ENCODE data around the gene ARSJ.
"Not testable (repeated sequence)": the region's sequence is repeated elsewhere in the genome, so short reads cannot be mapped to it uniquely, and the experiment has no call there.

Gene ARSJ

GRCh38 chr4:113955411-113955810, 24.0 kb downstream of the ARSJ start:
- DNase-seq: no peak

GRCh38 chr4:113953888-113954287, 25.6 kb downstream of the ARSJ start:
- no peak for DNase-seq

GRCh38 chr4:113952452-113953029, 26.9 kb downstream of the ARSJ start:
- peak; percentile 74 for DNase-seq

- DNase-seq: peak; percentile 39
These were observed 28.2 kb downstream of the ARSJ start for GRCh38 chr4:113951263-113951662.

- DNase-seq: no peak
These were observed 29.2 kb downstream of the ARSJ start for GRCh38 chr4:113950207-113950606.

GRCh38 chr4:113947484-113947883, 32.0 kb downstream of the ARSJ start:
- no peak for DNase-seq

- DNase-seq: no peak
These were observed 33.5 kb downstream of the ARSJ start for GRCh38 chr4:113945906-113946305.

- no peak for DNase-seq
These were observed 35.6 kb downstream of the ARSJ start for GRCh38 chr4:113943863-113944262.

- DNase-seq: no peak
These were observed 36.4 kb downstream of the ARSJ start for GRCh38 chr4:113943085-113943484.

- DNase-seq: no peak
These were observed 37.6 kb downstream of the ARSJ start for GRCh38 chr4:113941836-113942235.

- DNase-seq: not testable (repeated sequence)
These were observed 39.3 kb downstream of the ARSJ start for GRCh38 chr4:113940103-113940502.

- DNase-seq: no peak
These were observed 44.3 kb downstream of the ARSJ start for GRCh38 chr4:113935190-113935589.

- DNase-seq: not testable (repeated sequence)
These were observed 54.7 kb downstream of the ARSJ start for GRCh38 chr4:113924706-113925105.

- DNase-seq: no peak
These were observed 58.2 kb downstream of the ARSJ start for GRCh38 chr4:113921089-113921794.

GRCh38 chr4:113919611-113920010, 59.8 kb downstream of the ARSJ start:
- DNase-seq: no peak

- no peak for DNase-seq
These were observed 60.3 kb downstream of the ARSJ start for GRCh38 chr4:113919145-113919544.

GRCh38 chr4:113908829-113909228, 70.6 kb downstream of the ARSJ start:
- DNase-seq: no peak

- DNase-seq: no peak
These were observed 71.9 kb downstream of the ARSJ start for GRCh38 chr4:113907559-113907958.

- no peak for DNase-seq
These were observed 74.1 kb downstream of the ARSJ start for GRCh38 chr4:113905301-113905700.

- DNase-seq: no peak
These were observed 74.6 kb downstream of the ARSJ start for GRCh38 chr4:113904877-113905276.

GRCh38 chr4:113901994-113902787, 77.3 kb downstream of the ARSJ start:
- no peak for DNase-seq

GRCh38 chr4:113899271-113900070, 80.0 kb downstream of the ARSJ start:
- DNase-seq: no peak

GRCh38 chr4:113893546-113893945, 85.9 kb downstream of the ARSJ start:
- no peak for DNase-seq
